ENCODE data around the gene IFIT1B.
A peak's percentile ranks its signal among the peaks of the same experiment; 100 is the strongest.

The IFIT1B gene

GRCh38 chr10:89364531-89364930 lies 13.3 kb upstream of the IFIT1B start:
- peaks cover 0 to 52% (median 12%) of the 10 kb centered on the region in 10 experiments; a peak in 13 of 20 replicates for H3K4me1 ChIP-seq
- no peak for TF ChIP-seq Cebpa-rat (IDR thresholded peaks at IDR 0.05)
- no peak overlapping the region for H3K9ac ChIP-seq
- H3K9me3 ChIP-seq (replicated peaks in 1 of 11) = no peaks in the 10 kb centered on the region
- no peak overlapping the region for H3K27ac ChIP-seq
- no peaks in the 10 kb centered on the region for H3K27me3 ChIP-seq
- no peaks in the 10 kb centered on the region for H4K20me1 ChIP-seq
- peak overlapping the region in 3 of 11 experiments; percentile 38 to 59 (median 38); a peak in 7 of 22 replicates for H3K4me2 ChIP-seq
- no peaks in the 10 kb centered on the region for H3K36me3 ChIP-seq
- no peak overlapping the region for H3K4me3 ChIP-seq

GRCh38 chr10:89367529-89367928 lies 10.3 kb upstream of the IFIT1B start:
- Histone ChIP-seq H3K4me3 (no peak overlapping the region), H3K36me3 (no peaks in the 10 kb centered on the region), H3K4me1 (peaks cover 0 to 55% (median 13%) of the 10 kb centered on the region in 10 experiments; a peak in 13 of 20 replicates), H3K9ac (no peak overlapping the region; a peak in 1 of 22 replicates), H3K4me2 (peak overlapping the region in 3 of 11 experiments; percentile 62 to 73 (median 63); a peak in 6 of 22 replicates), H3K27me3 (no peaks in the 10 kb centered on the region), H4K20me1 (no peaks in the 10 kb centered on the region), H3K9me3 (replicated peaks in 1 of 11) (no peaks in the 10 kb centered on the region), H3K27ac (no peak overlapping the region; a peak in 1 of 22 replicates)
- no peak for TF ChIP-seq Cebpa-rat (IDR thresholded peaks at IDR 0.05)

GRCh38 chr10:89368129-89368528 lies 9.7 kb upstream of the IFIT1B start:
- Histone ChIP-seq H3K36me3 (no peaks in the 10 kb centered on the region), H3K9ac (no peak overlapping the region; a peak in 1 of 22 replicates), H3K4me3 (no peak overlapping the region), H3K27me3 (no peaks in the 10 kb centered on the region), H3K4me2 (peak overlapping the region in 3 of 11 experiments; percentile 62 to 73 (median 63); a peak in 6 of 22 replicates), H4K20me1 (no peaks in the 10 kb centered on the region), H3K4me1 (peaks cover 0 to 51% (median 13%) of the 10 kb centered on the region in 10 experiments; a peak in 13 of 20 replicates), H3K27ac (no peak overlapping the region; a peak in 1 of 22 replicates), H3K9me3 (replicated peaks in 1 of 11) (no peaks in the 10 kb centered on the region)
- TF ChIP-seq Cebpa-rat (IDR thresholded peaks at IDR 0.05) = no peak

- no peaks in the 10 kb centered on the region for H3K27me3 ChIP-seq
- H3K36me3 ChIP-seq = no peaks in the 10 kb centered on the region
- H3K27ac ChIP-seq = peak overlapping the region in 5 of 11 experiments; percentile 18 to 54 (median 37); a peak in 7 of 22 replicates
These were observed 8.4 kb upstream of the IFIT1B start for GRCh38 chr10:89369156-89370105.

GRCh38 chr10:89371079-89371478 lies 6.8 kb upstream of the IFIT1B start:
- H3K36me3 ChIP-seq = no peaks in the 10 kb centered on the region
- TF ChIP-seq Cebpa-rat (IDR thresholded peaks at IDR 0.05) = no peak
- H3K9me3 ChIP-seq (replicated peaks in 1 of 11) = no peaks in the 10 kb centered on the region

More at GRCh38 chr10:89369156-89370105, 8.4 kb upstream of the IFIT1B start:
- no peak for TF ChIP-seq Cebpa-rat (IDR thresholded peaks at IDR 0.05)
- Histone ChIP-seq H3K9me3 (replicated peaks in 1 of 11) (no peaks in the 10 kb centered on the region), H3K4me3 (no peak overlapping the region), H3K4me2 (peak overlapping the region in 7 of 11 experiments; percentile 5 to 73 (median 62); a peak in 11 of 22 replicates), H4K20me1 (no peaks in the 10 kb centered on the region), H3K9ac (peak overlapping the region in 4 of 11 experiments; percentile 17 to 51 (median 34); a peak in 5 of 22 replicates), H3K4me1 (peaks cover 0 to 51% (median 11%) of the 10 kb centered on the region in 10 experiments; a peak in 12 of 20 replicates)

GRCh38 chr10:89371987-89372386 lies 5.9 kb upstream of the IFIT1B start:
- Histone ChIP-seq H3K4me1 (peaks cover 0 to 52% (median 11%) of the 10 kb centered on the region in 10 experiments; a peak in 12 of 20 replicates), H3K4me3 (no peak overlapping the region), H3K36me3 (no peaks in the 10 kb centered on the region), H3K9ac (no peak overlapping the region), H4K20me1 (no peaks in the 10 kb centered on the region), H3K9me3 (replicated peaks in 1 of 11) (no peaks in the 10 kb centered on the region), H3K4me2 (no peak overlapping the region), H3K27ac (no peak overlapping the region), H3K27me3 (no peaks in the 10 kb centered on the region)
- TF ChIP-seq Cebpa-rat (IDR thresholded peaks at IDR 0.05) = no peak

More at GRCh38 chr10:89371079-89371478, 6.8 kb upstream of the IFIT1B start:
- no peak overlapping the region for H3K4me3 ChIP-seq
- peaks cover 0 to 56% (median 11%) of the 10 kb centered on the region in 10 experiments; a peak in 12 of 20 replicates for H3K4me1 ChIP-seq
- no peak overlapping the region for H3K9ac ChIP-seq
- H3K27ac ChIP-seq = no peak overlapping the region
- H3K4me2 ChIP-seq = no peak overlapping the region
- H3K27me3 ChIP-seq = no peaks in the 10 kb centered on the region
- H4K20me1 ChIP-seq = no peaks in the 10 kb centered on the region

GRCh38 chr10:89373916-89374711 lies 3.7 kb upstream of the IFIT1B start:
- Histone ChIP-seq H3K4me1 (peaks cover 0 to 34% (median 7%) of the 10 kb centered on the region in 10 experiments; a peak in 12 of 20 replicates), H3K9me3 (replicated peaks in 1 of 11) (no peaks in the 10 kb centered on the region), H4K20me1 (no peaks in the 10 kb centered on the region), H3K27me3 (no peaks in the 10 kb centered on the region), H3K36me3 (no peaks in the 10 kb centered on the region), H3K27ac (peak overlapping the region in 3 of 11 experiments; percentile 1 to 44 (median 21); a peak in 4 of 22 replicates), H3K9ac (no peak overlapping the region), H3K4me3 (no peak overlapping the region), H3K4me2 (peak overlapping the region in 5 of 11 experiments; percentile 6 to 73 (median 47); a peak in 9 of 22 replicates)
- no peak for TF ChIP-seq Cebpa-rat (IDR thresholded peaks at IDR 0.05)

DNA sequence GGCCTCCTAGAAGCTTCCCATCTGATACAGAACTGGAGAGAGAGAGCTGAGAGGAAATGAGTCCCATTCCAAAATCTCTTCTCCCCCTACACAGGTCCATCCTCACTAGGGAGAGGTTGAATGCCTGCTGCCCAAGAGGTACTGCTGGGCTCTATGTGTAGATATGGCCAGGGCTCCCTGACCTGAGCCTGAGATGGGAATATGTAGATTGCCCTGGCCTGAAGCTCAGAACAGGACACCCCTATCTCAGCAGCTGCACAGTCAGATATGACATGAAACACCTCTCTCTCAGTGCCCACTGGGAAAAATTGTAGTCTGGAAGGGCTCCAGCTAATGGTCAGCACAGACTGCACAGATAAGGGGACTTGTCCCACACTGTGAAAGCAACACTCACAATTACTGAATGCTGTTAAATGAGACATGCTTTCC lies 3.1 kb upstream of the IFIT1B start:
- Histone ChIP-seq H3K36me3 (no peaks in the 10 kb centered on the region), H3K4me3 (no peak overlapping the region), H3K27ac (peak overlapping the region in 1 of 11 experiments; percentile 44; a peak in 2 of 22 replicates), H4K20me1 (no peaks in the 10 kb centered on the region), H3K27me3 (no peaks in the 10 kb centered on the region), H3K4me2 (peak overlapping the region in 3 of 11 experiments; percentile 47 to 73 (median 72); a peak in 6 of 22 replicates), H3K9me3 (replicated peaks in 1 of 11) (no peaks in the 10 kb centered on the region), H3K4me1 (peaks cover 0 to 28% (median 3%) of the 10 kb centered on the region in 10 experiments; a peak in 8 of 20 replicates), H3K9ac (no peak overlapping the region)
- no peak for TF ChIP-seq Cebpa-rat (IDR thresholded peaks at IDR 0.05)
